Transverse colon (tissue), 3 donors: Measurements from ENCODE around the gene VAPA.

ENCODE experiments used
- CTCF ChIP-seq, 5 experiments: fragments of 200-600 bp in 3 of 5; fragments of 450-650 bp in 2 of 5; sonication (generic) in 3 of 5; IDR thresholded peaks; 1 replicate in 2 of 5; 2 replicates in 3 of 5; pipeline ENCODE4 v1.5.1; 2016 to 2017; ENCODE audit warnings: antibody characterized with exemption in 5 of 5, inconsistent platforms in 3 of 5, mild to moderate bottlenecking in 2 of 5, moderate library complexity in 1 of 5
- EP300 ChIP-seq: sonication (generic); formaldehyde crosslinking; IDR thresholded peaks from one replicate; pipeline ENCODE4 v1.6.1; 2017; ENCODE audit warnings: antibody characterized with exemption, low read depth

- TF ChIP-seq EP300 (no peak), CTCF (IDR thresholded peaks at IDR 0.05) (no peak)
Observed at GRCh38 chr18:9950289-9951016, 36.6 kb downstream of the VAPA start.
